Activated CD8-positive, alpha-beta memory T cell treated with anti-CD3 and anti-CD28 coated beads for 1 hour (primary cell): ENCODE results near the gene ATP11A.

ENCODE experiments used
- DNase-seq, 2 donors: peaks; one replicate each; pipeline ENCODE4 v3.0.0-alpha.2; 2020; ENCODE audit warnings: low read depth in 1 of 2; ENCODE audit errors: extremely low read depth in 1 of 2

Gene ATP11A

DNA sequence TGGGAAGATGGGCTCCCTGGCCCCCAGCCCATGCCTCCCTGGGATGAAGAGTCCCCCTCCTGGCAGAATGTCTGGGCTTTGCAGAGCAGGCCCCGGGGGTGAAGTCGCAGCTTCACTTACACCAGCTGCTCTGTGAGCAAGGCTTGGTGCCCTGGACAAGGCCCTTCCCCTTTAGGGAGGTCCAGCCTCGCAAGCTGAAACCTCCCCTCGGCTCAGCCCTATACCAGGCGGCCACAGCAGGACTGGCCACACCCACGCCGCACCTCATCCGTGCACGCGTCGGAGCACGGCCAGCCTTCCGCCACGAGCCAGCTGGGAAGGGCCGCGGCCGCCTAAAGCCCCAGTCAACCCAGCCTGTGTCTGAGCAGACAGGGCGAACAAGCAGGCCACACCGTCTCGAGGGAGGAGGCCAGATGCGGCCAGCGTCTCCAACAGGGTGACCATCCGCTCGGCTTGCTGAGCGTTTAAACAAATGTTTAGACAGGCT lies 196.0 kb downstream of the ATP11A start:
- DNase-seq = no peak

DNA sequence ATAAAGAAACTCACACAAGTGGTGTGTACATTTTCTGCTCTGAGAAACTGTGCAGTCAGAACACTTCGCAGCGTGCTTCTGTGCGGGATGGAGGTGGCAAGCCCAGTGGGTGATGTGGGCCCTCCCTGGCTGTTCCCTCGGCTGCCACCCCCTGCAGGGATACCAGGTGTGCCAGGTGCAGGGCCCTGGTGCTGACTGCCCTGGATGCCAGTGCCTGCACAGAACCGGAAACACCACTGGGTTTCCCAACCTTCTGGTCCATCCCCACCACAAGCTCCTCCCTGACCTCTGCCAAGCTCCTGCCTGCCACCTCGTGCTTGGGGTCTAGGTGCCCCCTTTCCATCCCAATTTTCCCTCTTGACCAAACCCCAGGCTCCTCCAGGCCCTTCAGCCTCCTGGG lies 197.3 kb downstream of the ATP11A start:
- no peak for DNase-seq

DNA sequence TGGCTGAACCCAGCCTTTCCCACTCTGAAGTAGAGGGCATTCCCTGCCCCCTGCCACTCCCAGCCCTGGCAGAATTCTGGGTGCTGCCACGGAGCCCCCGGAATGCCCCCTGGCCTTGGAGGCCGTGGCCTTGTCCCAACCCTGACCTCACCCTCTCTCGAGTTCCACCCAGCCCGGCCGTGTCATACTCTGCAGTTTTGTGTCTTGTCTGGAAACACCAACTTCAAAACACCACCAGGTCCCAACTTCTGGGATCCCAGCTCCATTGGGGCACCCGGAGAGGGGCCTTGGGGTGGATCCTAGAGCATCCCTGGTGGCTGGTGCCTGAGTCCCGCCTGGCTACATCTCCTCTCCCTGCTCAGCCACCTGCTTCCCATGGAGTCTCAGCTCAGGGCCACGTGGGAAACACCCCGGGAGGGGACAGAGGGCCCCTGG lies 197.7 kb downstream of the ATP11A start:
- no peak for DNase-seq

DNA sequence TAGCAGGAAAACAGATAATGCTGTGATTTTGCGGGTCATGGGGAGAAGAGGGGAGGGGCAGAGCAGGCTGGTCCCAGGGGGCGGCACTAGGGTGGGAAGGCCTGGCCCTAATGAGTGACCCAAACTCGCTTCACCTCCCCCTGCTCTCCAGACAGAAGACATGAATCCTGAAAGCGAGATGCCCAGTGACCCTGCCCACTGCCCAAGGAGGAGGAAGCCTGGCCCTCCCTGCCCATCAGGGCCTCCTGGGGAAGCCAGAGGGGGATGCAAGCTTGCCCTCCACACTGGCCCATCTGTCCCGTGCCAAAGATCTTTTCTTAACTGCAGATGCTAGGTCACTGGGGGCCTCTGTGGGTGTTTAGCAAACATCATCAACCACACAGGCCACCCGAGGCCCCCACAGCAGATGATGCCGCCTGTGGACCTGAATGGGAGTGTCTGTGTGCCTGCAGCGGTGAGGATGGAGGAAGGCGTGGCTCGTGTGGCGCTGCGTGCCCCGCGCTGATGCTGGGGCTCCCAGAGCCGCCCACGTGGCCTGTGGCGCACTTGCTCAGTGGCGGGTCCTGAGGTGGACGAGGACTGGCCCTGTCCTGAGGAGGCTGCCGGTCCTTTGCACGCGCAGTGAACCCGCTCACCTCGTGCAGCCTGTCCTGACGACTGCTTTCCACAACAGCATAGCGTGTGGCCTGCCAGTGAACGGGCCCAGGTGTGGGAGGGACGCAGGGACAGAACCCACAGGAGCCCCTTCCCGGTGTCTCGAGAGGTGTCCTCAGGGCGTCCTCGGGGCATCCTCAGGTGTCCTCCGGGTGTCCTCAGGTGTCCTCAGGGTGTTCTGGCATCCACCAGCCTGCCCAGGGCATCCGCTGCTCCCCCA lies 198.6 kb downstream of the ATP11A start:
- DNase-seq = no peak

DNA sequence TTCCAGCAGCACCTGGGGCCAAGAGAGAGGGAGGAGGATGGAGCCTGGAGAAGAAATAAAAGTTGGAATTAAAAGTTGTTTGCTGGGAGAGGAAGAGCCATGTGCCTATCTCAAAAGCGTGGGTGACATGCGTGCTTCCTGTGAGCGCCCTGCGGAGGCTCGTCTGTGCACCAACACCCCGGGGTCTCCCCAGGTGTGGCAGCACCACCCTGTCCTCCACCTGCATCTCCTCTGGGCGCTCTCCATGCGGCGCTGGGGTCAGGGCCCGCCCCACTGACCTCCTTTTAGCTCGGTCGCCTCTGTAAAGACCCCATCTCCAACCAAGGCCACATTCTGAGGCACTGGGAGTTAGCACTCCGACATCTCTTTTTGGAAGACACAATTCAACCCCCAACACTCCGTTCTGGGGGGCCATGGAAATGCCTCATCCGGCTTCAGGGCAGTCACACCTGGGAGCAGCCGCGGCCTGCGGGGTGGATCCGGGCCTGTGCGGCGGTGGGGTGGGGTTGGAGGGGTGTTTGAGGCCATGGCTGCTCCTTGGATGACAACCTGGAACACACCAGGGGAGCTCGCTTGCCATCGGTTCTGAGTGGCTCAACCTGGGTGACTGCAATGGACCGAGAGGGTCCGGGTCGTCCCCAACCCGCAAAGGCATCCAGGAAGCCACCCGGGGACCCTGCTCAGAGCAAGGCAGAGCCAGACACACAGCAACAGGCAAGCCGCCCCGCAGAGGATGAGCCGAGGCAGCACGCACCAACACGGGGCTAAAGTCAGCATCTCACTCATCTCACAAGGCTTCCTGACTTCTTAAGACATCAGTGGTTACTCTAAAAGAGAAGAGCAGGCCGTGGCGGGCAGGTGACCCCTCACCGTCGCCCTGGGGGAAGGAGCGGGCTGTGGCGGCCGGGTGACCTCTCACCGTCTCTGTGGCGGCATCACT lies 199.8 kb downstream of the ATP11A start:
- DNase-seq = no peak

DNA sequence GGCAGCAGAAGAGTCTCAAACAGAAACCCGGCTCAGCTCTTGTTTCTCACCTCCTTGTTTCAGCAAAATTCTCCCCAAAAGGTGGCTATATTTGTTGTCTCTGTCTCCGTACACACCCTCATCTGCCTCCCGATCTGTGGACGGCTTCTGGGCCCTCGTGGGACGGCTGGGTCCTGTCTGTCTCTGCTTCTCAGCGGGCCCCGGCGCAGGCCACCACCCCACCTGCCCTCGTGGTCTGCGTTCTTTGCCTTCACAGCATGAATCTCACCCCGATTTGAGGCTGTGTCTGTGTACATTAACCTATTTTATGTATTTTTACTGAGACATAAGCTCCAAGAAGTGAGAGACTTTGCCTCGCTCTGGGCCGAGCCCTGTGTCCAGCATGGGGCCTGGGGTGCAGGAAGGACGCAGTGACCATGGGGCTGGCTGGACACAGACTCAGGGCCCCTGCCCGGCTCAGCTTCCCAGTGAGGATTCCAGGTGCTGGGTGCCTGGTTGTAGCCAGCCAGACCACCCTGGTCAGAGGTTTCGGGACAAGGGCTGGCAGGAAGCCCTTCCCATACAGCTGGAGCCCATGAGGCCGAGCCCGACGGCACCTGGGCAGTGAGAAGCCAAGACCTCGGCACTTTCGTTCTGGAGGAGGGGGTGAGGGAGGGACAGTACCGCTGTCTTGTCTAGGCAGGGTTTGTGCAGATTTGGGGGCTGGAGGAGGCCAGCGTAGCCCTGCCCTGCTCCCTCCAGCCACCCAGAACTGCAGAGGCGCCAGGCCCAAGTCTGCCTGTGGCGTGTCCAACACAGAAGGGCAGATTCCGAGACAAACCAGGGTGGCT lies 200.7 kb downstream of the ATP11A start:
- no peak for DNase-seq

DNA sequence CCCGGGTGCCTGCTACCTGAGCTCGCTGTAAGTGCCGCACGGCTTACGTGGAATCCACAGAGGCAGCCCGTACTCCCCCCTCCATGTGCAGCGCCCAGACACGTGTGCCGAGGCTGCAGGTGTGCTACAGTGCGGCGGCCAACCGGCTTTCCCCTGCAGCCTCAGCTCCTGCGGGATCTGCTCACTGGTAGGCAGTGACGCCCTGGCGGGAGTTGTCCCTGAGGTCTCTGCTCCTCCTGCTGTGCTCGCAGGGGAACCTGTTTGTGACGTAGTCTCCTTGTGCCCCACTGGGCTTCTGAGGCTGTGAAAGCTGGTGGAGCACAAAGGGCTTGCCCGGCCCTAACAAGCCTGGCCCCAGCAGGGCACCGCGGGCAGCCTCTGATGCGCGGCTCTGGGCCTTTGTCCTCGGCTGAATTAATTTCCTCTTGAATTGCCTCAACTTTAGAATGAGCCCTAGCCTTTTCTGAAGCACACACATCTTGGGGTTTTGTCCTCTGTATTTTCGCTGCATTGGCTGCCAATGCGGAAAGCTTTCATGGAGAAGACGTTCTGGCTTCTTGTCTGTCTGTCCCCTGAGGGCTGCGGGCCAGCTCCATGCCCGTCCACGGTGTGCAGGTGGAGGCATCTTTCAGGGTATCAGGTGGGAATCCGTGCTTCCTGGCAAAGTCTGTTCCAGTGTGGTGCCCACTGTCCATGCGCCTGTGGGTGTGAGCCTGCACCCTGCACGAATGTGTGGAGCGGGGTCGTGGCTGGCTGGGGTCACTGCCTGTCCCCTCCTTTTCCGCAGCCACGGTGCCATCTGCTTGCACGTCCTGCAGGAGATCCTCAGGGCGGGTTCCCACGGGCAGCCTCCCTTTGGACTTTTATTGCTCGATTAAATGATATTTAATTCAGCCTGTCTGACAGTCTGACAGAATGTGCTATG lies 201.9 kb downstream of the ATP11A start:
- no peak for DNase-seq

DNA sequence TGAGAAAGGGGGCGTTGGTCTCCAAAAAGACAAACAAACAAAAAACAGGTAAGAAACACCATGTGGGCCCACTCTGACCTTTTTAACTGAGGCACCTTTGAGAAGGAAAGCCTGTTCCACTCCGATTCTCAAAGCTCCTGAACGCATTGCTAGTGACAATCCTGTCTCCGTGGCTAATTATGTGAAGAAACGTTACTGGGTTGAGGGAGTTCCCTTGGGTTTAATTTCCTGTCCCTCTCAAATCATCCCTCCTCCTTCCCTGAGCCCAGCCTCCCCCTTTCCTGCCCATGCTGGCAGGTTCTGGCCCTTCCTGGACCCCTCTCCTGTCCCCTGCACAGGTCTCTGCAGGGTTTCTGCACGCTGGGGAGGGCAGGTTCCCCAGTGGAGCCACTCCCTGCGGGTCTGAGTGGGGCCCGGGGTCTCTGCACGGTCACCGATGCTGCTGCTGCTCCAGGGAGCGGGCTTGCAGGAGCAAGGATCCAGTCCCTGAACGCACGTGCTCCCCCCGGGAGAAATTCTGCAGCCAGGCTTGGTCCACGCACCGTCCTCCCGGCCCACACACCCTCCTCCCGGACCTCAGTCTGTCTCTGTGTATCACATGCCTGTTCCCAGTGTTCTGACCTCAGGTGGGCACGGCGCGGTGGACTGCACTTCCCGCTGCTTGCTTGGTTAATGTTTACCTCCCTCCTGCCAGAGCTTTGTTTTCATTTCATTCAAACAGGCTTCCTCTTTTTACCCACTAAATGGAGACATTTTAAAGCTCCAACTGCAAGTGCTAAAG lies 202.8 kb downstream of the ATP11A start:
- no peak for DNase-seq

DNA sequence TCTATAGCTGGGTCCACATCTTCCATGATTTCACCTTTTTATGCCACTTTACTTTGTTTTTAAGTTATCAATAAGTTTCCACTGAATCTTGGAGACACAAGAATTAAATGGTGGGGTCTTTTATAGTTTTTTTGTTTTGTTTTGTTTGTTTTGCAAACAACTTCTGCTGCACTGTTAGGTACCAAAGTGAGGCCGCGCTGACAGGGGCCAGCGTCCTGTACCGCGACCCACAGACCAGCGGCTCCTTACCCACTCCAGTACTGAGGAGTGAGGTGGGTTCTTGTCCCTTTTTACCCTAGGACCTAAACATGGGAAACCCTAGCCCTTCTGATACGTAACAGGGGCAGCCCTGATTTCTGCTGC lies 203.3 kb downstream of the ATP11A start:
- DNase-seq = no peak

DNA sequence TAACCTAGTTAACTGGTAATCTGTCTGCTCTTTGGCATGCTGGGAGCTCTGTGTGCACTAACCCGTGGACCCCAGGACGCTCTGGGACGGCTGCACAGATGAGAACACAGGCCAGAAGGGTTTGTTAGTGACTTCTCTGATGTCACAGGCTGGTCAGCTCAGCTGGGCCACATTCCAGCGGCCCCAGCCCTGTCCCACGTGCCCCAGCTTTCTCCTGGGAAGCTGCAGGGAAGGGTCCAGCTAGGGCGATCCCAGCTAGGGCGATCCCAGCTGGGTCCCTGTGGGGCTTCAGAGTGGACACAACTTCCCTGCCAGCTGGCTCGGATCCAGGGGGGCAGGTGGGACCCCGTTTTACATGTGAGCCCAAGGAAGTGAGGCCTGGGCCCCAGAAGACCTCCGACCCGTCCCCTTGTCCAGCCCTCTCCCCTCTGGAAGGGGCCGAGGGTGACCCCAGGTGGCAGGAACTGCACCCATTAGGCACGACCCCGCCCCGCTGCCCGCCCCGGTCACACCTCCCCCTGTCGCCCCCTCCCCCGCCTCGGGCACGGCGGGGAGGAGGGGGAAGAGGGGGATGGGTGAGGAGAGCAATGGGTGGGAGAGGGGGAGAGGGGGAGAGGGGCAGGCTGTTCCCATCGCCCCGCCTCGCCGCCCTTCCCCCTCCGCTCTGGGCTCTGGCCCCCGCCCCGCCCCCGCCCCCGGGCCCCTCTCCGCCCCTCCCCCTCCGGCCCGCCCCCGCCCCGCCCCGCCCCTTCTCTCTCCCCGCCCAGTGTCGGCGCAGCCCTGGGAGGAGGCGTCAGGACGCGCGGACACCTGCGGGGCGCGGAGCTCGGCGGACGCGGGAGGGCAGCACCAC lies 204.0 kb downstream of the ATP11A start:
- DNase-seq = no peak

DNA sequence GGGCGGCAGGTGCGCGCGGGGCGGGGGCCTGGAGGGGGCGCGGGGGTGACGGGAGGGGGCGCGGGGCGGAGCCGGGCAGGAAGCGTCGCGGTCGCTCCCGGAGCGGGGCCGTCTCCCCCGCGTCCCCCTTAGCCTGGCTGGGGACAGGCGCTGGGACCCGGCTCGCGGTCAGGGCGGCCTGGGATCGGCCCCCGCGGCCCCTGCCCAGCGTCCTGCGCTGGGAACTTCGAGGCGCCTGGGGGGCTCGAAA lies 204.5 kb downstream of the ATP11A start:
- DNase-seq = no peak

DNA sequence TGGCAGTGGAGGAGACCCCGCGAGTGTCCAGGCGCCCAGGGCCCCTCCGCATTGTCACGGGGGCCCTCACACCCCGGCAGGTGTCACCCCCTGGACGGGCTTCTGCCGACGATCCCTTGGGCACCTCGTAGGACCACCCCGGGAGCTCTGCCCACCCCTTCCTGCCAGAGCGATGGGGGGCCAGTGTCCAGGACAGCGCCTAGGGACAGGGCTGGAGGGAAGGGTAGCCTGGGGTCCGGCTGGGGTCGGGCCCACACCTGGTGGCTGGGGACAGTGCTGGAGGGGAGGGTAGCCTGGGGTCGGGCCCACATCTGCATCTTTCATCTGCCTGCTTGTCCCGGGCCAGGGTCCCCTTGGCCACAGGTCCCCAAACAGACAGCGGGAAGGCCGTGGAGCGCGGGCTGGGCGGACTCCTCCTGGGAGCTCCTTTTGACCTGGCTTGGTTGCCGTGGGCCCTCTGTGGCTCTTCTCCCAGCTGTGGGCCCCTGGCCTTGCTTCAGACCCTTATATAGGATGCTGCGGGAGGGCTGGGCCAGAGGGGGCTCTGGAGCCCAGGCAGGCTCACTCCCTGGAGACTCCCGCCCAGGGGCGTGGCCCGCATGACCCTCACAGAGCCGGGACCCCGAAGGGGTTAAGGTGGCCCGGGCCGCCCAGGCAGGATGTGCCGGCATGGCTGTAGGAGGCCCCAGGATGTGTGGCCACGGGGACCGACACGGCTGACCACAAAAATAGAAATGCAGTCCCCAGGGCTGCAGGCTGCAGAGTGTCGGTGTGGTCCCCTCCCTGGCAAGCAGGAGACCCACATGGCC lies 205.0 kb downstream of the ATP11A start:
- DNase-seq = no peak

DNA sequence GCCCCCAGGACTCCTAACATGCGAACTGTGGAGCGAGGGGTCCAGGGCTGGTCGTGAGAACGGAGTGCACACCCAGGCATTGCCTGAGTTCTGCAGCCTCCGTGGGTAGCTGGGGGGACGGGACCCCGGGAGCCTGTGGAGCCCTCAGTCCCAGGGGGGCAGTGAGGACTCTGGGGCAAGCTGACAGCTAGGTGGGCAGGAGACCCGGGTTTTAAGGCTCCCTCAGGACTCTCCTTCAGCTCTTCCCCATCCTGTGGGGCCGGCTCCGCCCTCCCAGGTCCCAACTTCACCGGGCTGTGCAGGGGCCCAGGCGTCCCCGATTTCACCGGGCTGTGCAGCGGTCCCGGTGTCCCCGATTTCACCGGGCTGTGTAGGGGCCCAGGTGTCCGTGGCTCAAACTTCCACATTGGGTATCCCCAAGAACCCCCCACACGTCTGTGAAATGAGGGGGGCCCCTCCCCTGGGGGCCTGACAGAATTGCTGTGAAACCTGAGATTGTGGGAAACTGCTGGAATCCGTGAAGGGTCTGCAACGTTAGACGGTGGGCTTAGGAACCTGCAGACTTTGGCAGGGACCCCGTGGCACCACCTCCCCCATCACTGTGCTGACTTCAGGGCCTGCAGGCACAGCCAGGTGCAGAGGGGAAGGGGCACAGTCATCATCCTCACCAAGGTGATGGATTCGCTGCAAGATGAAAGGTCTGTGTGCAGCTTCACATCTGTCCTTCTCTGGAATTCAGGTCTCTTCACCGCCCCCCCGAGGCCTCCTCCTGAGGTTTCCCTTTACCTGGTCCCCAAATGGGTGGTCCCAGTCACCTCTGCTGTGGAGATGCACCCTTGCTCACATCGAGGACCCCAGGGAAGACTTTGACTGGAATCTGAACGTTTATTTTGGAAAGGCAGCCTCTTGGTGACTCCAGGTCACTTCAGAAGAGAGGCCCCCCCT lies 206.0 kb downstream of the ATP11A start:
- no peak for DNase-seq

DNA sequence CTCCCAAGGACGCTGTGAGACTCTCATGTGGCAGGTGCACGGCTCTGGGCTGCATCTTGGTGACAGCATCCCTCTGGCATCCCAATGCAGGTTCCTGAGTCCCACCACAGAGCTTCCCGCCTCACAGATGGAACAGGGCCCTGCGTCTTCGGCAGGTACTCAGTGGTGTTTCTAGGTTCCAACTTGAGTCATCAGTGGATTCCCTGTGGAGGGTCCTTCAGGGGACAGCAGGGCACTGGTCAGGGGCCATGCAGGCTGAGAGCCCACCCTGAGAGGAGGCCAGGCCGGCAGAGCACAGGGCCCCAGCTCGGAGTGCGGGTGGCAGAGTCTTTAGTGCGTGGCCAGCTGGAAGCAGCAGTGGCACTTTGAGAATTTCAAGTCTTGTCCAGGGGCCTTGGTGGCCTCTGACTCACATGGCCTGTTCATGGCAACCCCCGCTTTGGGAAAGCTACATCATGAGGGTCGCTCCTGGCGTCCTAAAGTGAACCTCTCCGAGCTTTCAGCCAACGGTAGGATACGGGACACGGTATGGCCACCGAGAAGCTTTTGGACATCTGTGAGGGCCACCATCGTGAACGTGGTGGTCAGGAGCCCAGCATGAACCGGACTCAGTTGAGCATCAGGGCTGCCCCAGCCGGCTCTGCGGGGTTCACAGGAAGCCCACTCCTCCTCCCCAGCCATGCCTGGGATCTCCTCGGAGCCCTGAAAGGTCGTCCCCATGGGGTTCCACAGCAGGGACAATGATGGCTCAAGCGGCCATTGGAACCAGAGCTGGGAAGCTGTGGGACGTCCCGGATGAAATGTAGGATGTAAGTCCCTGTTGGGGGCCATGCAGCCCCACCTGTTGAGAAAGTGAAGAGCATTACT lies 207.1 kb downstream of the ATP11A start:
- no peak for DNase-seq

DNA sequence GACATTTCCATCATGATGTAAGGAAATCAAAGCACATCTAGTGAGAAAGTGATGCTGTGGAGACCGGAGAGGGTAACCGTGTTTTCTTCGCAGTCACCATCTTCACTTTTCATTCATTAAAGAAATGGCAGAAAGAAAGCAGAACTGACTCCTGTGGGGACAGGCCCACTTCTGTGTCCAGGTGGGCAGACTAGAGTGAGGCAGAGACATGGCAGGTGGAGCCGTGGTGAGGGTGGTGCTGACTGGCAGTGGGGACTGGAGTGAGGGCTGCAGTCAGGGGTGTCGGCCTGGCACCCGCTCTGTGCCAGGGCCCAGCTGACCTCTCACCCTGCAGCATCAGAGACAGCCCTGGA lies 207.7 kb downstream of the ATP11A start:
- DNase-seq = no peak
